CD4-positive, alpha-beta T cell treated with Interleukin-21 for 1 hour (primary cell): ENCODE results near the gene NFKB1.
A peak's percentile ranks its signal among the peaks of the same experiment; 100 is the strongest.

Experiments
- DNase-seq: peaks from one replicate; pipeline ENCODE4 v3.0.0-alpha.2; 2020

The NFKB1 gene

GRCh38 chr4:102533348-102533747 is 32.2 kb downstream of the NFKB1 start:
- DNase-seq = no peak

- DNase-seq = no peak
Measured at GRCh38 chr4:102533904-102534303, 32.7 kb downstream of the NFKB1 start.

GRCh38 chr4:102534845-102535244 is 33.7 kb downstream of the NFKB1 start:
- no peak for DNase-seq

GRCh38 chr4:102535398-102536082 is 34.4 kb downstream of the NFKB1 start:
- peak; percentile 32 for DNase-seq

GRCh38 chr4:102536768-102537167 is 35.6 kb downstream of the NFKB1 start:
- no peak for DNase-seq

- DNase-seq = no peak
Measured at GRCh38 chr4:102537269-102537668, 36.1 kb downstream of the NFKB1 start.

- no peak for DNase-seq
Measured at GRCh38 chr4:102541697-102542096, 40.5 kb downstream of the NFKB1 start.

- no peak for DNase-seq
Measured at GRCh38 chr4:102543030-102543928, 42.1 kb downstream of the NFKB1 start.

- DNase-seq = no peak
Measured at GRCh38 chr4:102546635-102547034, 45.5 kb downstream of the NFKB1 start.

GRCh38 chr4:102547973-102548372 is 46.8 kb downstream of the NFKB1 start:
- no peak for DNase-seq

- DNase-seq = no peak
Measured at GRCh38 chr4:102551958-102552565, 50.9 kb downstream of the NFKB1 start.

- DNase-seq = peak; percentile 57
Measured at GRCh38 chr4:102552781-102553180, 51.6 kb downstream of the NFKB1 start.

GRCh38 chr4:102553982-102554381 is 52.8 kb downstream of the NFKB1 start:
- DNase-seq = no peak

GRCh38 chr4:102554482-102554881 is 53.3 kb downstream of the NFKB1 start:
- no peak for DNase-seq

- DNase-seq = no peak
Measured at GRCh38 chr4:102554992-102555391, 53.8 kb downstream of the NFKB1 start.

GRCh38 chr4:102557636-102558035 is 56.5 kb downstream of the NFKB1 start:
- no peak for DNase-seq

GRCh38 chr4:102560115-102560514 is 59.0 kb downstream of the NFKB1 start:
- DNase-seq = no peak

GRCh38 chr4:102560571-102561341 is 59.6 kb downstream of the NFKB1 start:
- DNase-seq = no peak

- no peak for DNase-seq
Measured at GRCh38 chr4:102563000-102563399, 61.8 kb downstream of the NFKB1 start.

GRCh38 chr4:102564399-102565059 is 63.4 kb downstream of the NFKB1 start:
- no peak for DNase-seq

- no peak for DNase-seq
Measured at GRCh38 chr4:102565696-102566095, 64.5 kb downstream of the NFKB1 start.

- no peak for DNase-seq
Measured at GRCh38 chr4:102566426-102566825, 65.3 kb downstream of the NFKB1 start.
